ENCODE data around the gene INPP5J. TPM values are rescaled to one million over a fixed set of nuclear protein-coding genes. Genes with fewer than 3 reads are reported as not detected.

INPP5J gene
- total and polyA plus RNA-seq, 2 of the 13 experiments (the other 11 are each of a cell fraction or from before 2014, with no cell fraction given): 0.24 to 1.1 TPM

- TF ChIP-seq NAIF1 (CRISPR knock-in tag; IDR thresholded peaks at IDR 0.05; ENCODE audit: borderline replicate concordance): no peak
- TF ChIP-seq ZNF556 (CRISPR knock-in tag; IDR thresholded peaks at IDR 0.05; ENCODE audit: borderline replicate concordance): 0 out of 2 replicates have a peak, but pooled peaks have one; percentile 76
- TF ChIP-seq BORCS8-MEF2B (CRISPR knock-in tag; IDR thresholded peaks at IDR 0.05): peak; percentile 62; the same call in 1 of the 2 replicates
- 0 out of 2 replicates have a peak, but pooled peaks have one; percentile 11 for TF ChIP-seq SP1 (IDR thresholded peaks at IDR 0.05)
- peak; percentile 95 for TF ChIP-seq SP1 (CRISPR knock-in tag; IDR thresholded peaks at IDR 0.05)
- no peak for TF ChIP-seq KLF15 (CRISPR knock-in tag; IDR thresholded peaks at IDR 0.05; ENCODE audit: borderline replicate concordance)
- TF ChIP-seq ZNF441 (CRISPR knock-in tag; IDR thresholded peaks at IDR 0.05; ENCODE audit: borderline replicate concordance): 0 out of 2 replicates have a peak, but pooled peaks have one; percentile 22
- no peak for TF ChIP-seq NFE2 (CRISPR knock-in tag; IDR thresholded peaks at IDR 0.05)
- TF ChIP-seq ZNF792 (CRISPR knock-in tag; IDR thresholded peaks at IDR 0.05): 0 out of 2 replicates have a peak, but pooled peaks have one; percentile 19
- no peak; the same call in none of the 2 replicates for TF ChIP-seq CREM (IDR thresholded peaks at IDR 0.05)
- no peak for TF ChIP-seq CREM (CRISPR knock-in tag; IDR thresholded peaks at IDR 0.05)
- TF ChIP-seq DRAP1 (CRISPR knock-in tag; IDR thresholded peaks at IDR 0.05): peak; percentile 85
- TF ChIP-seq RBM39 (IDR thresholded peaks at IDR 0.05; ENCODE audit: low read depth, low read length, poor library complexity, severe bottlenecking): peak; percentile 93
- TF ChIP-seq JUND (CRISPR knock-in tag; IDR thresholded peaks at IDR 0.05): no peak
- TF ChIP-seq KLF11 (CRISPR knock-in tag; IDR thresholded peaks at IDR 0.05): no peak
- TF ChIP-seq SRSF4 (IDR thresholded peaks at IDR 0.05; ENCODE audit: low read depth, low read length, poor library complexity, severe bottlenecking): no peak
- no peak for TF ChIP-seq MYNN (CRISPR knock-in tag; IDR thresholded peaks at IDR 0.05; ENCODE audit: low read depth)
- no peak for TF ChIP-seq CC2D1A (CRISPR knock-in tag; IDR thresholded peaks at IDR 0.05)
- TF ChIP-seq ZNF609 (CRISPR knock-in tag; IDR thresholded peaks at IDR 0.05; ENCODE audit: borderline replicate concordance): peak; percentile 29; the same call in 1 of the 2 replicates
- TF ChIP-seq ZNF160 (CRISPR knock-in tag; IDR thresholded peaks at IDR 0.05): peak; percentile 69; the same call in 1 of the 2 replicates
- TF ChIP-seq TFDP2 (CRISPR knock-in tag; IDR thresholded peaks at IDR 0.05): peak; percentile 62; the same call in 1 of the 2 replicates
Observed at GRCh38 chr22:31080848-31081649, 41.7 kb upstream of the INPP5J start, which contains the start of gene SMTN (continued).
